ENCODE data around the gene FBXL4. TPM values are rescaled to one million over a fixed set of nuclear protein-coding genes. Genes with fewer than 3 reads are reported as not detected.
A peak's percentile ranks its signal among the peaks of the same experiment; 100 is the strongest.

The FBXL4 gene
- polyA plus RNA-seq, 3 donors from 2014 or later: 2.9 to 8.6 (median 4.6) TPM

DNA sequence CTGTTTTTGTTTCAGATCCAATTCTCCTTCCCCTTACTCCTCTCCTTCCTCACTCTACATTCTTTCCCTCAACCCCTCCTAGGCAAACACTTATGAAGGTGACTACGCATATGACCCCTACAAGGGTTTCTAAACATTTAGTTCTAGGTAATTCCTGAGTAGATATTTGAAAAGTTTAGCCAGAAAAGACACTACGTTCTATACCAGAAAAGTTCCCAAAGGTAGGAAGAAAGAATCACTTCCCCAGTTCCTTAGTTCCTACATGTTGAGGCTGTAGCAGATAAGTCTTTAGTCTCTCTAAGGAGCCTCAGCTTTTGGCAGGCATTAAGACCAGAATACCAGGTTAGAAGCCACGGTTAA lies 101.7 kb downstream of the FBXL4 start:
- H3K36me3 Mint-ChIP-seq: peaks cover 0 to 8% (median 0%) of the 10 kb centered on the region in 3 donors
- H3K27me3 Mint-ChIP-seq (ENCODE audit: low read depth in 3 of 3): peaks cover 36 to 67% (median 42%) of the 10 kb centered on the region in 3 donors
- H3K9me3 Mint-ChIP-seq: peaks cover 0 to 12% (median 0%) of the 10 kb centered on the region in 6 donors
- H3K4me3 Mint-ChIP-seq: peak overlapping the region in 4 of 5 donors; percentile 63 to 66 (median 64)
- peaks cover 18 to 20% of the 10 kb centered on the region in 2 donors for H3K4me1 Mint-ChIP-seq
- no peak overlapping the region for H3K27ac Mint-ChIP-seq
- DNase-seq: peak in 1 of 3 donors; percentile 8

DNA sequence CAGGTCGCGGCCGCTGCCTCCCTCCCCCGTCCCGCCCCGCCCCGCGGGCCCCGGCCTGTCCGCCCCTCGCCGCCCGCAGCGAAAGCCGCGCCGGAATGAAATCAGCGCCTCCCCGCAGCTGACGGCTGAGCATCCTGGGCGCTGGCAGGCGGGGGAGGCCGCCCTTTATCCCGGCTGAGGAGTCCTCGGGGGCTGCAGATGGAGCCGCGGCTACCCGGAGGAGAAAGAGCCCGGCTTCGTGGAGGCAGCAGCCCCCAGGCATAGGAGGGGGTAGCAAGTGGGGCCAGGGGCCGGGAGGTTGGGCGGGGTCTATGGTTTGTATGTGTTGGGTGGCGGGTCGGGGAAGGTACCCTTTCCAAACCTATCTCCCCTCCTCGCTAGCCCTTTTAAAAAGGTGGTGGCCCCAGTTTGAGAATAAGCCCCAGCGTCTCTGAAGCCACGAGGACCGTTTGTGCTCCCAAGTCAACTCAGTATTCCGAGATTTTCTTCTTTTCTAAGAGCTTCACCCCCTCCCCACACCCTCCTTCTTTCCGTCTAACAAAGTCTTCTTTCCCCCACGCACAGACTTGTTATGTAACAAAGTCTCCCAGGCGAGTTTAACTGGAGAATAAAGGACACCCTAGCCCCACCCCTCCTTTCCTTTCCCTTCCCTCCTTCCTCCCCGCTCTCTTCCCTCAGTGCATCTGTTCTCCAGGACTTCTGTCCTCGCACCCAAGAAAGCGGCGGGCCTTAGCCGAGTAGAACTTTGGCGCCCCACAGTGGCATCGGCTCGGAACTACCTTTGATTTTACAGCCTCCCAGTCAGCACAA lies 102.3 kb downstream of the FBXL4 start:
- Mint-ChIP-seq H3K4me3 (peak overlapping the region; percentile 63 to 69 (median 65)), H3K4me1 (peaks cover 18 to 20% of the 10 kb centered on the region in 2 donors)
- DNase-seq: peak; percentile 36 to 52 (median 41)

DNA sequence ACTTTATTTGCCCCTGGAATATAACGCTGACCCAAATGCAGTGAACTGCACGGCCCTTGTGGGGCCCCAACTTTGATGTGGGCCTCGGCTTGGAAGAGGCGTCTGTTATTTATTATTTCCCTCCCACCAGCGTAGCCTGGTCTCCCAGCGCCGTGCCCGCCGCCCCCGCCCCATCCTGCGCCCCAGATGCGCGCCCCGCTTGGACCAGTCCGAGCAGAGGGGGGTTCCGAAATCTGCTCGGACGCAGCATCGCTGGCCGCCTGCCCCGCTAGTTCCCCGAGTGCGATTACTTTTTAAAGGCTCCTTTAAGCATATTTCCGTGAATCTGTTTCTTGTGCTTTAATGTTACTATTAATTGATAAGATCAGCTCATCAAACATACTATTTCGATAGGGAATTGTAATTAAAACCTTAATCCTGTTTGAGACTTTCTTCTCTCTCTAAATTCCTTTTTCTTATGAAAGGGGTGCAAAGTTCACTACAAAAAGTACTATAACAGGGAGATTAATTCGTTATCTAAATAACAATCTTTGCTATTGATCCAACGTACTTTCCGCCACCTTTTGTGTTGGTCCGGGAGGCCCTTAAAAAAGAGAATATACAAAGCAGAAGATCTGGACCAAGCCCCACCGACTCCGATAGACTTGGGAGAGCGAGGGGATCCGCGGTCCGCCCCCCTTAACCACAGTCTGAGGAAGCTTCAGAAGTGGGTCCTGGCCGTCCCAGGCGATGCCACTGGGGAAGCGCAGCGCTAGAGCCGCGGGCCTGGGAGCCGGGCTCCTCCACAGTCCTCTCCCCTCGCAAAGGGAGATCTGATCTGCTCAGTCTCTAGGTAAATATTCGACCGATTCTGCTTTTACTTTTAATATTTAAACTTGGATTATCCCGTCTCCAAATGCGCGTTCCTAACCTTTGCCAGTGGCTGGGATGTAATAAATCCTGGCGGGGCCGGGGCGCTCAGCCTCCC lies 103.2 kb downstream of the FBXL4 start:
- H3K4me3 Mint-ChIP-seq: peak overlapping the region; percentile 1 to 50 (median 36)
- H3K27ac Mint-ChIP-seq: no peak overlapping the region
- H3K36me3 Mint-ChIP-seq: peaks cover 0 to 8% (median 0%) of the 10 kb centered on the region in 3 donors
- peaks cover 37 to 65% (median 49%) of the 10 kb centered on the region in 3 donors for H3K27me3 Mint-ChIP-seq (ENCODE audit: low read depth in 3 of 3)
- H3K4me1 Mint-ChIP-seq: peaks cover 18 to 20% of the 10 kb centered on the region in 2 donors
- no peak for DNase-seq
- peaks cover 0 to 14% (median 0%) of the 10 kb centered on the region in 6 donors for H3K9me3 Mint-ChIP-seq

More for the DNA sequence above, 102.3 kb downstream of the FBXL4 start:
- peaks cover 42 to 69% (median 47%) of the 10 kb centered on the region in 3 donors for H3K27me3 Mint-ChIP-seq (ENCODE audit: low read depth in 3 of 3)
- H3K36me3 Mint-ChIP-seq: peaks cover 0 to 8% (median 0%) of the 10 kb centered on the region in 3 donors
- no peak overlapping the region for H3K27ac Mint-ChIP-seq
- H3K9me3 Mint-ChIP-seq: peaks cover 0 to 14% (median 0%) of the 10 kb centered on the region in 6 donors

DNA sequence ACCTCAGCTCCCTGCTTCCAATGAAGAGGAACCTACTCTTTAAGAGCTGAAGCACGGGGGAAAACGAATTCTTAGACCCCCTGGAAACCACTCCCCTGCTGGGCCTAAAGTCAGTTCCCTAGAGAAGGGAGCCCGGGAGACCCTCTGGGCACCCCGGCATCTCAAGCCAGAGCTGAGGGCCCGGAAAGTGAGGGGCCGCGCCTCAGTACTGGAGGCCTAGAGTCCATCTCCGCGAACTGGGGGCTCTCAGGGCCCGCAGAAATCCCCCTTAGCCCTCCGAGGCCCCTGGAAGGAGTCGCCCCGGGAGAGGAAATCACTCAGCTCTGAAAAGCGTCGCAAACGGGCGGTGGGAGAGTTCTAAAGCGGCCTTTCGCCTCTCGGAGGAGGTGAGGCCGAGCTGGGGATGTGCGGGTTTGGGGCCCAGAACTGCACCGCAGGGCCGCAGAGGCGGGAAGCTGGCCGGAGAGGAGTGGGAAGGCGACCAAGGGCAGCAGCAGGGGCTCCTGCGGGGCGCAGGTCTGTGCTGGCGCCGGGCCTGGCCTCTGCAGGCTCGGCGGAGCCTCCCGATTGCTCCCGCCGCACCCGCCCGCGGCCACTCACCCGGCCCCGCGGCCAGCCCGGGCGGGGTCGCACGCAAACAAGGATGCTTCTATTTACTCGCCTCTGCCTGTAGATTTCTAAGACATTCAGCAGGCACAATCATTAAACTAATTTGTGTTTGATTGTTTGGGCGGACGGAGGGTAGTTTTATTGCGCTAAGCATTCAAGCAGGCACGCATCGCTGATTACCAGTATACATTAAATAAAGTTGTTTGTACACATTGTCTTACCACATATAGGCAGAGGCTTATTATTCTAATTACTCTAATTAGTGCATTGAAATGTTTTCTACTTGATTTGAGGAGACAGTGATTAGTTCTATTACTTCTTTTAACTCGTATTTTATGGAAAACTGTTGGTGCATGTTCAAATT lies 104.2 kb downstream of the FBXL4 start:
- DNase-seq: no peak
- peaks cover 37 to 61% (median 46%) of the 10 kb centered on the region in 3 donors for H3K27me3 Mint-ChIP-seq (ENCODE audit: low read depth in 3 of 3)
- no peak overlapping the region for H3K27ac Mint-ChIP-seq
- peaks cover 18 to 20% of the 10 kb centered on the region in 2 donors for H3K4me1 Mint-ChIP-seq
- H3K36me3 Mint-ChIP-seq: peaks cover 0 to 3% (median 0%) of the 10 kb centered on the region in 3 donors
- no peak overlapping the region for H3K4me3 Mint-ChIP-seq
- H3K9me3 Mint-ChIP-seq: peaks cover 0 to 7% (median 0%) of the 10 kb centered on the region in 6 donors

DNA sequence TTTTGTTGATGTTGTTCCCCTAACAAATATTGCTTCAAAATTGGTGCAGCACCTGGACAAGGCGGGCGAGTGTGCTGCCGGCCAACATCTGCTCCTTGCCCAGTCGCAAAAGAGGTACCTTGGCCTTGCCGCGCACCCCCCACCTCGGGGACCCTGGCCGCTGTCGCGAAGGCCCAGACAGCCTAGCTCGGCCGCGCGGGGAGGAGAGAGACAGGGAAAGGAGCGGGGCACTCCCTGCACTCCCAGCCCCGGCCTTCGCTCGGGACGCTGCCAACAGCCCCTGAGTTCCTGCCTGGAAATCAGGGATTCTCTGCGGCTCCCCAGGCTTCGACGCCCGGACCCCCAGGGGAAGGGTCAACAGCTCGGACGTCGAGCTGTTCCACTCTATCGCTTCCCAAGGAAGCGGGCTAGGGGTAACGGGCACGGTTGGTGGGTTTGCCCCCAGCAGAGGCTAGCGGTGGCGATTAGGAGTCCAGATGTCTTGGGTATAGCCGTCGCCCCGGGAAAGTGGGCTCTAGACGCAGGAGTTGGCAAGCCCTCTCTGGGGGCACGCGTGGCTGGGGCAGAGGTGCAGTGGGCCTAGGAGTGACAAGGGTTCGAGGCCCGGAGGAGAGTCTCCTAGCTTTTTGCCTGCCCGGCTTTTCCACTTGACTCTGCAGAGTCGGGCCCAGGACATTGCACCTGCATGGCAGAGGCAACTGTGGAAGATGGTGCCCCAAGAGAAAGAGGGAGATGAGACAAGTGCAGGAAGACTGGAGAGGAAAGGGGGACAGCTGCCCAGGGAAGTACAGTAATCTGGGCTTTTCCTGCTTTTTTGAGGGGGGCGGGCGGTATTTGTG lies 105.2 kb downstream of the FBXL4 start:
- Mint-ChIP-seq H3K27ac (no peak overlapping the region), H3K9me3 (peaks cover 0 to 7% (median 0%) of the 10 kb centered on the region in 6 donors), H3K27me3 (ENCODE audit: low read depth in 3 of 3) (peaks cover 35 to 65% (median 49%) of the 10 kb centered on the region in 3 donors), H3K4me1 (peaks cover 18 to 19% of the 10 kb centered on the region in 2 donors), H3K36me3 (peaks cover 0 to 3% (median 0%) of the 10 kb centered on the region in 3 donors), H3K4me3 (no peak overlapping the region)
- no peak for DNase-seq

DNA sequence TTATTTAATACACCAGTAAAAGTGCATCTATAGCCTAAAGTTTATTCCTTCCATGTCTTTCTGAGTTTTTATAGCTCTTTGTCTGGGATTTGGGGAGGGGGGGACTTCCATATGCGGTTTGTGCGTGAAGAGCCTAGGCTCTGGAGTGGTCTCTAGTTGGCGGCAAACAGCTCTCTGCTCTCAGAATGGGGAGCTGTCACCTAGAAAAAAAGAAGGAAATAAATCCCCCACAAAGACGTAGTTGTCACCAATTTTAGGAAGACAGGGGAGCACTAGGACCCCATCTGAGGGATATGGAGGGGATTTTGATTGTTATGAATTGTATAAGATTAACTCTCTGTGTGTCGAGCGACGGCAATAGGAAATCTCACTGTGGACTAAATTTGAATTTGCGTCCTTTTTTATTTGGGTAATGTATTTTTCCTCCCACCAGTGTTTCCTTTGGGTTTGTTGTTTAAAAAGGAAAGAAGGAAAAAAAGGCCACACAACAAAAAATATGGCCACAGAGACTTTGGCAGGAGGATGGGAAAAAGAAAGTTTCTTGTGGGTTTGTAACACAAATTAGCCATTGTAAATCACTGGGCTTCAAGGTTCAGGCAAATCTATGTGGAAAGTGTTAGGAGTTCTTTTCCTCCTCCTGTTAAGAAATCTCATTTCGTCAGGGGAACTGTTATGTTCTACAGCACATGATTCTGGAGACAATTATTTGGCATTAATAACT lies 106.0 kb downstream of the FBXL4 start:
- Mint-ChIP-seq H3K4me3 (no peak overlapping the region), H3K27me3 (ENCODE audit: low read depth in 3 of 3) (peaks cover 34 to 65% (median 47%) of the 10 kb centered on the region in 3 donors), H3K9me3 (peaks cover 0 to 7% (median 0%) of the 10 kb centered on the region in 6 donors), H3K4me1 (peaks cover 18 to 25% of the 10 kb centered on the region in 2 donors), H3K27ac (no peak overlapping the region), H3K36me3 (peaks cover 0 to 3% (median 0%) of the 10 kb centered on the region in 3 donors)
- no peak for DNase-seq

DNA sequence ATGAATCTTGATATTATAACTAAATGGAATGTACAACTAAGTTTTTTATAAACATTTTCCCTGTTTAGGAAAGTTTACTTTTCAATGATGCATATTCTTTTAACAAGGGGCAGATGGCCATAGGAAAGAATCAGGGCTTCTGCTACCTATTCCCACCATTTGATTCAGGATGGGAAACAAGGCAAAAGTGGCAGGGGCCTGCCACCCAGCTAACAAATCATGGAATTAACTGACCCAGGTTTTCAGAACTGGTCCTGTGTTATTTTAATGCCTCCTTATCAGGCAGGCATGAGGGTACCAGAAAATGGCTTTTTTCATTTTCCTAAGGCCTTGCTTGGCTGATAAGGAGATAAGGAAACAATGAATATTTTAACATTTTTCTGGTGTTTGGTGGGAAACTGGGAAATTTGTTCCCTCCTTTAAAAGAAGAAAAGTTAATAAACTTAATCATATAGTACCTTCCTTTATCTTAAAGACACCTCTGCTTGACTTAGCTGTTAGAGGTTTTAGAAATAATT lies 106.7 kb downstream of the FBXL4 start:
- no peak overlapping the region for H3K27ac Mint-ChIP-seq

DNA sequence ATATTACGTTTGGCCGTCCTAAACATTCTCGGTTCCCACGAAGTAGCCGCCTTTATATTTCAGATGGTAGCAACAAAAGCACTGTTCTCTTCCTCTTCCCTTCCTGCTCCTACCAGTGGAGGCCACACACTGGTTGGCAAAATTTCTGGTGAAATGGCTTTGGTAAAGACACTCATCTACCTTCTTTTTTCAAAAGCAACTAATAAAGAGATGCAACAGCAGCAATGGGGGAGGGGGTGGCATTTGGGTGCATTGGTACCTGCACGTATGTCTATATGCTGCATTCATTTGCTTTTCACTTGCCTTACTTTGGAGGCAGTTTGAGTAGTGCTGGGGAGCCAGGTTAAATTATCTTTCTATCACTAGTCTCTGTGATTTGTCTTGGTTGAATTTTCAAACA lies 107.4 kb downstream of the FBXL4 start:
- peaks cover 39 to 62% (median 44%) of the 10 kb centered on the region in 3 donors for H3K27me3 Mint-ChIP-seq (ENCODE audit: low read depth in 3 of 3)
- peaks cover 0 to 8% (median 0%) of the 10 kb centered on the region in 6 donors for H3K9me3 Mint-ChIP-seq
- peaks cover 23 to 31% of the 10 kb centered on the region in 2 donors for H3K4me1 Mint-ChIP-seq
- DNase-seq: no peak
- peaks cover 0 to 6% (median 0%) of the 10 kb centered on the region in 3 donors for H3K36me3 Mint-ChIP-seq
- H3K27ac Mint-ChIP-seq: no peak overlapping the region
- H3K4me3 Mint-ChIP-seq: no peak overlapping the region

More for the DNA sequence above, 106.7 kb downstream of the FBXL4 start:
- no peak for DNase-seq
- peaks cover 0 to 9% (median 0%) of the 10 kb centered on the region in 6 donors for H3K9me3 Mint-ChIP-seq
- H3K4me3 Mint-ChIP-seq: no peak overlapping the region
- peaks cover 0 to 3% (median 0%) of the 10 kb centered on the region in 3 donors for H3K36me3 Mint-ChIP-seq
- peaks cover 38 to 65% (median 48%) of the 10 kb centered on the region in 3 donors for H3K27me3 Mint-ChIP-seq (ENCODE audit: low read depth in 3 of 3)
- peaks cover 24 to 31% of the 10 kb centered on the region in 2 donors for H3K4me1 Mint-ChIP-seq

DNA sequence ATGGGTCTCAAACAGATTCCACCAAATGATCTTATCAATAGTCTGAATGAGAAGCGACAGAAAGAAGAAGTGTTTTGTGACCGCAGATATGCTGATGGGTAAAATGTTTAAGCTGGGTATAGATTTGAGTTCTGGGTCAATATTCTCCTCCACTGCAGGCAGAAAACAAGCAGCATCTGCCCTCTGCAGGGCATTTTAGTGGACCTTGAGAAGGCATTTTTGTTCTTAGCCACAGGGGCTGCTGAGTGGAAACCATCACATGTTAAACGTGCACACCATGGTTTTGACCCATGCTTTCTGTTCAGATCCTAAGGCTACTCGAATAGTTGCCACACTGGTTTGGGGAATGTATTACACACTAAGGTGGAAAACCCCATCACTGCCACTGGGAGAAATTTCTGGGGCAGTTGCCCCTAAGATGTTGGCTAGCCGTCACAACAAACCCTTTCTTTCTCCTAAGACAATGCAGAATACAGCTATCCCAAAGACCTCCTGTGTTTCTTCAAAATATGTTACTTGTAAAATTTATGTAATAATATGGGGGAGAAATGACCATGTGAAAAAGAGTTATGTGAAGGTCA lies 107.9 kb downstream of the FBXL4 start:
- H3K9me3 Mint-ChIP-seq: peaks cover 0 to 8% (median 0%) of the 10 kb centered on the region in 6 donors
- no peak for DNase-seq
- peaks cover 38 to 62% (median 43%) of the 10 kb centered on the region in 3 donors for H3K27me3 Mint-ChIP-seq (ENCODE audit: low read depth in 3 of 3)
- H3K36me3 Mint-ChIP-seq: peaks cover 0 to 6% (median 0%) of the 10 kb centered on the region in 3 donors
- H3K4me3 Mint-ChIP-seq: no peak overlapping the region
- H3K4me1 Mint-ChIP-seq: peaks cover 21 to 29% of the 10 kb centered on the region in 2 donors
- H3K27ac Mint-ChIP-seq: no peak overlapping the region

DNA sequence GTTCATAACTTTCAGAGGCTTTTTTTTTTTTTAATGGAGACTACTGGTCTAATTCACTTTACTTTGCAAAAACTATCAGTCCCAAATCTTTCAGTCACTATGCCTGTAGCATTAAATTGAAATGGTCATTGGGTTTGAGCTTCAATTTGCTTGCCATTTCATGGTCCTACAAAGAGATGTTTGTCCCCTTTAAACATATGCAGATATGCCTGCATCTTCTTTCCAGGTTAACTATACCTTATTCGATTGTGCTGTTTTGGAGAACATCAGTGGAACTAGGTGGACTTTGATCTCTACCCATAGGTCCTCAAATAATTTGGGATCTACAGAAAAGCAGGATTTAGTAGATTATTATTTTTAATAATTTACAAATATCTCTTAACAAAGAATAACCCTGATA lies 108.8 kb downstream of the FBXL4 start:
- Mint-ChIP-seq H3K27me3 (ENCODE audit: low read depth in 3 of 3) (peaks cover 37 to 57% (median 39%) of the 10 kb centered on the region in 3 donors), H3K36me3 (peaks cover 0 to 6% (median 0%) of the 10 kb centered on the region in 3 donors), H3K9me3 (peaks cover 0 to 8% (median 0%) of the 10 kb centered on the region in 6 donors), H3K4me1 (peaks cover 20 to 24% of the 10 kb centered on the region in 2 donors), H3K4me3 (no peak overlapping the region), H3K27ac (no peak overlapping the region)
- no peak for DNase-seq

DNA sequence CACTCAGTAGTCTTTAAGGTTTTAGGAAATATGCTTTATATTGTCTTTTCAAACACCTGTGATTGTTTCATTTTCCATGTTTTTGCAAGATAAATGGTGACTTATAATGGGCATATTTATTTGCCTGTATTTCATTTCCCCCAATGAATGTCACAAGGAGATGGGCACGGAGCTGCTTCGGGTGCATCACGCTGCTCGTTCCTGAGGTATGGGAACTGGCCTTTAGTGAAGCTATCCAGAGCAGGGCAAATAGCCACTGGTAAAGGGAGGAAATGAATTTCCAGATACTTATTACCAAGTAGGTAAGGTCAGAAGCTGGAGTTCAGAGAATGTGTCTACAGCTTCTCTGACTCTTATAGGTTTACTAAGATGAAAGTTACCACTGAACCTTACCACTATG lies 109.7 kb downstream of the FBXL4 start:
- peaks cover 0 to 11% (median 0%) of the 10 kb centered on the region in 6 donors for H3K9me3 Mint-ChIP-seq
- H3K36me3 Mint-ChIP-seq: peaks cover 0 to 6% (median 0%) of the 10 kb centered on the region in 3 donors
- peaks cover 38 to 58% (median 40%) of the 10 kb centered on the region in 3 donors for H3K27me3 Mint-ChIP-seq (ENCODE audit: low read depth in 3 of 3)
- no peak for DNase-seq
- H3K4me1 Mint-ChIP-seq: peaks cover 29 to 33% of the 10 kb centered on the region in 2 donors
- no peak overlapping the region for H3K4me3 Mint-ChIP-seq
- H3K27ac Mint-ChIP-seq: no peak overlapping the region

Data from immature natural killer cell (primary cell).